Omental fat pad (tissue), 4 donors: ENCODE measurements around the gene PRTN3. TPM values are rescaled to one million over a fixed set of nuclear protein-coding genes. Genes with fewer than 3 reads are reported as not detected.

ENCODE experiments used
- ATAC-seq: fragments of 150-250 bp; one replicate; pipeline ENCODE4 v1.9.1; 2016; ENCODE audit warnings: mild to moderate bottlenecking, moderate library complexity; ENCODE audit not compliant: low FRiP score
- DNase-seq: peaks from one replicate; pipeline ENCODE4 v3.0.0-alpha.2; 2019; ENCODE audit warnings: low spot score
- CTCF ChIP-seq, 3 donors: fragments of 450-650 bp; IDR thresholded peaks; one replicate each; pipeline ENCODE4 v1.5.1; 2016 to 2017; ENCODE audit warnings: antibody characterized with exemption in 3 of 3, mild to moderate bottlenecking in 3 of 3, moderate library complexity in 2 of 3
- total RNA-seq, 4 donors: library from RNA; depleted of rRNA; stranded (reverse); fragments of >200 nt; gene quantifications; one replicate each; pipeline ENCODE4 v1.1.0, GENCODE V29; 2016

The PRTN3 gene
- total RNA-seq = not detected

- no peak for TF ChIP-seq CTCF (IDR thresholded peaks at IDR 0.05)
- DNase-seq (no peak), ATAC-seq (no peak)
Measured at GRCh38 chr19:840519-841206, at the start of gene PRTN3. Gene PRTN3, plus strand, starts transcription at chr19:840999. Its CDS starts 10 bp downstream, at chr19:841009.

GRCh38 chr19:791007-791566 lies 49.7 kb upstream of the PRTN3 start:
- DNase-seq (no peak), ATAC-seq (no peak)
- no peak for TF ChIP-seq CTCF (IDR thresholded peaks at IDR 0.05)

- DNase-seq (no peak), ATAC-seq (no peak)
- TF ChIP-seq CTCF (IDR thresholded peaks at IDR 0.05) = no peak
Measured at GRCh38 chr19:791567-792305, 49.1 kb upstream of the PRTN3 start.

DNA sequence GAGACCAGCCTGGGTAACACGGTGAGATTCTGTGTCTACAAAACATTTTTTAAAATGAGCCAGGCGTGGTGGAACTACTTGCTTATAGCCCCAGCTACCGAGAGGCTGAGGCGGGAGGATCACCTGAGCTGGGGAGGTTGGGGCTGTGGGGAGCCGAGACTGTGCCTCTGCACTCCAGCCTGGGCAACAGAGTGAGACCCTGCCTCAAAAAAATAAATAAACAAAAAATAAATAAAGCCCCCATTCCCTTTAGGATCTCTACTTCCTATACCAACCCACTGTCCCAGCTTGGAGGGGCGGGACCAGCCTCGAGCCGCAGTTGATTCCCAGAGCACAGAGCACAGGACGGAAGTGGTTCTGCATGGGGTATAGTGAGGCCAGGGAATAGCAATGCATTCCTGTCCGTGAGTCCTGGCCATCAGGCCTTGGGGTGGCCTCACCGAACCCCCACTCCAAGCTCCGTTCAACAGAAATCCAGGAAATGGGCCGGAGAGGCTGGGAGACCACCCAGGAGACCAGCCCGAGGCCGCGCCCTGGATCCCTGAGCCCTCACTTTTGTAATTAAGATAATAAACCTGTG lies 48.4 kb upstream of the PRTN3 start:
- ATAC-seq (no peak), DNase-seq (no peak)
- no peak for TF ChIP-seq CTCF (IDR thresholded peaks at IDR 0.05)

DNA sequence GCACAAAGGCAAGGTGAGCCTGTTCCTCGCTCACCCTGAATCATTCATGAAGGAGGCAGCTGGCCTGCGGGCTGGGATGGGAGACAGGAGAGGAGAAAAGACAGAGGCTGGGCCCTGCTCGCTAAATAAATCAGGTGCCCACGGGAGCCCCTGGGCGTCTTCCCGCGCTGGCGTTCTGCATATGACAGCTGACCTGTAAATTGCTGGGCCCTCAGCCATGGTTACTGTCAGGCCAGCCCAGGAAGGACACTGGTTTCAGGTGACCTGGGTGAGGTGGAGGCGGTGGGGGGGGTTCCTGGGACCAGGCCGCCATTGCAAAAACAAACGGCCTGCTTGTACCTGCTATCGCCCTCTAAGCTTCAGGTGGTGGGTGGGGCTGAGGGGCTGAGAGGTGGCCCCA lies 47.0 kb upstream of the PRTN3 start:
- DNase-seq (no peak), ATAC-seq (no peak)
- TF ChIP-seq CTCF (IDR thresholded peaks at IDR 0.05) = no peak

DNA sequence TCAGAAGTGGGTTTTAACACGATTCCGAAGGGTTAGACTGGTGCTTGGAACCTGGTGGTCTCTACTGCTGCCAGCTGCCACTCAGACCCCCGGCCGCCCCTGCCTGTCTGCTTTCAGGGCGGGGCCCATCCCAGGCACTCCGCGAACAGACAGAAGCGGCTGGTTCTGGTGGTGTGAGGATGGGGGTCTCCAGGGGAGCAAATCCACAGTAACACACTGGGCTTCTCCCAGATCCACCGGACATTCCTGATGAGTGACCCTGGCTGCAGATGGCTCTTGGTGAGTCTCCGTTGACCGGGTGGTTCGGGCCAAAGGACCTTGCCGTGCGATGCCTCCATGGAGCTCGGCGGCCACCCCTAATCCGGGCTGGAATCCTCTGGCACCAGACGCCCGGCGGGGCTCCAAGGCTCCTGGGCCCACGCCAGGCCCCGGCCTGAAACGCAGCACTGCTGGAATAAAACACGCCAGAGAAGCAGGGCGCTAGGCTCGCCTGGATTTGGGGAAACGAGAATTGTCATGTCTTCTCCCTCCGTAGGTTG lies 45.7 kb upstream of the PRTN3 start:
- TF ChIP-seq CTCF (IDR thresholded peaks at IDR 0.05) = no peak
- ATAC-seq (no peak), DNase-seq (no peak)
